ENCODE results near the gene COPRS.

DNA sequence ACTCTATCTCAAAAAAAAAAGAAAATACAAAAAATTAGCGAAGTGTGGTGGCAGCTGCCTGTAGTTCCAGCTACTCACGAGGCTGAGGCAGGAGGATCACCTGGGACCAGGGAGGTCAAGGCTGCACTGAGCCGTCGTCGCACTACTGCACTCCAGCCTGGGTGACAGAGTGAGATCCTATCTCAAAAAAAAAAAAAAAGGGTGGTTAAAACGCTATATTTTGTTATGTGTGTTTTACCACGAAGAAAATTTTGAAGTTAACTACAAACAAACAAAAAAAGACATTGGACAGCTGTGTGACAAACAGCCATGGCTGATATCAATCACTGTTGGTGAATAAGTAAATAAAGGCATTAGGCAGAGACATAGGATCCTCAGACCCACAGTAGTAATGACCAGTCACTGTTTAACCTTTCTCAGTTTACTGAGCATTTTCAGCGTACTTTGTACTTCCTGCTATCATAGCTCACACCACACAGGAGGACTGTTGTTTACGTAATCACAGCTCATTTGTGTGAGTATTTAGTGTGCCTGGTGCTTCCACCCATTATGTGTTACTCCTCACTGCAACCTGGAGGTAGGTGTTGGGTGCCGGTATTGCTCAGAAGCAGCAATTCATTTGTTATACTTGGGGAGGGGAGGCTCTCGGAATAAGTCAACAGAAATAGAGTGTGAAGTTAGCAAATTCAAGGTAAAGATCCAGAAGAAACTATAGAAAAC is 55.4 kb downstream of the COPRS start:
- TF ChIP-seq, protein P1, sequence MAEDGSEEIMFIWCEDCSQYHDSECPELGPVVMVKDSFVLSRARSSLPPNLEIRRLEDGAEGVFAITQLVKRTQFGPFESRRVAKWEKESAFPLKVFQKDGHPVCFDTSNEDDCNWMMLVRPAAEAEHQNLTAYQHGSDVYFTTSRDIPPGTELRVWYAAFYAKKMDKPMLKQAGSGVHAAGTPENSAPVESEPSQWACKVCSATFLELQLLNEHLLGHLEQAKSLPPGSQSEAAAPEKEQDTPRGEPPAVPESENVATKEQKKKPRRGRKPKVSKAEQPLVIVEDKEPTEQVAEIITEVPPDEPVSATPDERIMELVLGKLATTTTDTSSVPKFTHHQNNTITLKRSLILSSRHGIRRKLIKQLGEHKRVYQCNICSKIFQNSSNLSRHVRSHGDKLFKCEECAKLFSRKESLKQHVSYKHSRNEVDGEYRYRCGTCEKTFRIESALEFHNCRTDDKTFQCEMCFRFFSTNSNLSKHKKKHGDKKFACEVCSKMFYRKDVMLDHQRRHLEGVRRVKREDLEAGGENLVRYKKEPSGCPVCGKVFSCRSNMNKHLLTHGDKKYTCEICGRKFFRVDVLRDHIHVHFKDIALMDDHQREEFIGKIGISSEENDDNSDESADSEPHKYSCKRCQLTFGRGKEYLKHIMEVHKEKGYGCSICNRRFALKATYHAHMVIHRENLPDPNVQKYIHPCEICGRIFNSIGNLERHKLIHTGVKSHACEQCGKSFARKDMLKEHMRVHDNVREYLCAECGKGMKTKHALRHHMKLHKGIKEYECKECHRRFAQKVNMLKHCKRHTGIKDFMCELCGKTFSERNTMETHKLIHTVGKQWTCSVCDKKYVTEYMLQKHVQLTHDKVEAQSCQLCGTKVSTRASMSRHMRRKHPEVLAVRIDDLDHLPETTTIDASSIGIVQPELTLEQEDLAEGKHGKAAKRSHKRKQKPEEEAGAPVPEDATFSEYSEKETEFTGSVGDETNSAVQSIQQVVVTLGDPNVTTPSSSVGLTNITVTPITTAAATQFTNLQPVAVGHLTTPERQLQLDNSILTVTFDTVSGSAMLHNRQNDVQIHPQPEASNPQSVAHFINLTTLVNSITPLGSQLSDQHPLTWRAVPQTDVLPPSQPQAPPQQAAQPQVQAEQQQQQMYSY (CRISPR knock-in tag; IDR thresholded peaks at IDR 0.05), result no peak
- TF ChIP-seq TEAD1 (CRISPR knock-in tag; IDR thresholded peaks at IDR 0.05), result no peak
